Uterus (tissue), 2 donors: ENCODE results near the gene TAC3.

Experiments used
- POLR2A ChIP-seq, 2 donors: fragments of 450-650 bp; IDR thresholded peaks; one replicate each; pipeline ENCODE4 v1.6.1; 2016; ENCODE audit warnings: antibody characterized with exemption in 2 of 2, mild to moderate bottlenecking in 1 of 2, moderate library complexity in 1 of 2
- TF ChIP-seq, protein P1 (sequence below), 4 experiments: fragments of 200-600 bp in 2 of 4; fragments of 450-650 bp in 2 of 4; sonication (generic) in 2 of 4; IDR thresholded peaks; one replicate each; pipeline ENCODE4 v1.5.1; 2016 to 2019; ENCODE audit warnings: antibody characterized with exemption in 4 of 4, mild to moderate bottlenecking in 2 of 4, moderate library complexity in 1 of 4

DNA sequence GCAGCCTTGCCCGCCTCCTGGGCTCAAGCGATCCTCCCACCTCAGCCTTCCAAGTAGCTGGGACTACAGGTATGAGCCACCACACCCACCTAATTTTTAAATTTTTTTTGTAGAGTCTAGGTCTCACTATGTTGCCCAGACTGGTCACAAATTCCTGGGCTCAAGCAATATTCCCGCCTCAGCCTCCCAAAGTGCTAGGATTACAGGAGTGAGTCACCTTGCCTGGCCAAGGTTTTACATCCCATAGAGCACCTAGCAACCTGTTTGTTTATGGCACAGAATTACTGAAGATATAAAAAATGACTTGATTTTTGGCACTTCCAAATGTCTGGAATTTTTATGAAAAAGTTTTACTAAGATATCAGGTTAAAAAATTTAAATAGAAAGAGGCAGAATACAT, 17.1 kb upstream of the TAC3 start:
- TF ChIP-seq, protein P1, sequence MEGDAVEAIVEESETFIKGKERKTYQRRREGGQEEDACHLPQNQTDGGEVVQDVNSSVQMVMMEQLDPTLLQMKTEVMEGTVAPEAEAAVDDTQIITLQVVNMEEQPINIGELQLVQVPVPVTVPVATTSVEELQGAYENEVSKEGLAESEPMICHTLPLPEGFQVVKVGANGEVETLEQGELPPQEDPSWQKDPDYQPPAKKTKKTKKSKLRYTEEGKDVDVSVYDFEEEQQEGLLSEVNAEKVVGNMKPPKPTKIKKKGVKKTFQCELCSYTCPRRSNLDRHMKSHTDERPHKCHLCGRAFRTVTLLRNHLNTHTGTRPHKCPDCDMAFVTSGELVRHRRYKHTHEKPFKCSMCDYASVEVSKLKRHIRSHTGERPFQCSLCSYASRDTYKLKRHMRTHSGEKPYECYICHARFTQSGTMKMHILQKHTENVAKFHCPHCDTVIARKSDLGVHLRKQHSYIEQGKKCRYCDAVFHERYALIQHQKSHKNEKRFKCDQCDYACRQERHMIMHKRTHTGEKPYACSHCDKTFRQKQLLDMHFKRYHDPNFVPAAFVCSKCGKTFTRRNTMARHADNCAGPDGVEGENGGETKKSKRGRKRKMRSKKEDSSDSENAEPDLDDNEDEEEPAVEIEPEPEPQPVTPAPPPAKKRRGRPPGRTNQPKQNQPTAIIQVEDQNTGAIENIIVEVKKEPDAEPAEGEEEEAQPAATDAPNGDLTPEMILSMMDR (IDR thresholded peaks at IDR 0.05), result no peak
- no peak for TF ChIP-seq POLR2A (IDR thresholded peaks at IDR 0.05)
